ENCODE results near the gene ZNF768. TPM values are rescaled to one million over a fixed set of nuclear protein-coding genes. Genes with fewer than 3 reads are reported as not detected.

The ZNF768 gene
- total and polyA plus RNA-seq, 2 experiments from 2014 or later, result 8.3 to 43.0 TPM

- no peaks in the 10 kb centered on the region for H3K9me2 ChIP-seq (ENCODE audit: insufficient read depth)
- H3K27me3 ChIP-seq (ENCODE audit: insufficient read depth), result no peaks in the 10 kb centered on the region
- no peak overlapping the region for H3K27ac ChIP-seq (ENCODE audit: low read depth)
- H3K27me3 Mint-ChIP-seq (ENCODE audit: insufficient read depth, low read depth, poor library complexity), result peaks cover 16% of the 10 kb centered on the region
- H3K36me3 Mint-ChIP-seq (ENCODE audit: low read depth), result no peaks in the 10 kb centered on the region
- ATAC-seq (no peak), DNase-seq (ENCODE audit: low spot score) (no peak)
- H3K4me1 Mint-ChIP-seq, result peaks cover 16% of the 10 kb centered on the region
- no peaks in the 10 kb centered on the region; the same call in 2 of the 3 replicates for H3K9me3 Mint-ChIP-seq
- no peaks in the 10 kb centered on the region for H3K79me2 ChIP-seq (replicated peaks; ENCODE audit: insufficient read depth)
- H3F3A ChIP-seq (replicated peaks; ENCODE audit: low read depth), result 0 out of 2 replicates have a peak, but pooled peaks cover 5% of the 10 kb centered on the region
- H3K4me3 ChIP-seq, result no peak overlapping the region
- H3K4me3 Mint-ChIP-seq, result no peak overlapping the region
- no peak for TF ChIP-seq STAT1 (IDR thresholded peaks at IDR 0.05; ENCODE audit: unreplicated experiment)
- no peak for TF ChIP-seq REST (IDR thresholded peaks at IDR 0.05; ENCODE audit: unreplicated experiment)
- no peak for TF ChIP-seq EZH2phosphoT487 (IDR thresholded peaks at IDR 0.05; ENCODE audit: unreplicated experiment)
- no peak for TF ChIP-seq ZNF331 (CRISPR knock-in tag; IDR thresholded peaks at IDR 0.05; ENCODE audit: low read depth)
- H3K36me3 ChIP-seq (ENCODE audit: insufficient read depth), result no peaks in the 10 kb centered on the region
- no peak overlapping the region for H3K27ac Mint-ChIP-seq
- no peak overlapping the region for H3K4me2 ChIP-seq
- H3K4me1 ChIP-seq (ENCODE audit: insufficient read depth), result peaks cover 21% of the 10 kb centered on the region
- H4K20me1 ChIP-seq (replicated peaks; ENCODE audit: insufficient read depth), result no peaks in the 10 kb centered on the region
- H2AFZ ChIP-seq, result no peak overlapping the region
Measured at GRCh38 chr16:30565984-30566383, 39.6 kb upstream of the ZNF768 start.

GRCh38 chr16:30565526-30565925 is 39.2 kb upstream of the ZNF768 start:
- peaks cover 18% of the 10 kb centered on the region for H3K27me3 Mint-ChIP-seq (ENCODE audit: insufficient read depth, low read depth, poor library complexity)
- no peak overlapping the region for H3K4me3 Mint-ChIP-seq
- H3K36me3 Mint-ChIP-seq (ENCODE audit: low read depth), result no peaks in the 10 kb centered on the region
- Histone ChIP-seq H3K79me2 (replicated peaks; ENCODE audit: insufficient read depth) (no peaks in the 10 kb centered on the region), H3K9me2 (ENCODE audit: insufficient read depth) (no peaks in the 10 kb centered on the region), H3K4me3 (no peak overlapping the region), H3K4me1 (ENCODE audit: insufficient read depth) (peaks cover 21% of the 10 kb centered on the region), H3F3A (replicated peaks; ENCODE audit: low read depth) (0 out of 2 replicates have a peak, but pooled peaks cover 6% of the 10 kb centered on the region), H3K4me2 (no peak overlapping the region), H3K27me3 (ENCODE audit: insufficient read depth) (no peaks in the 10 kb centered on the region), H3K36me3 (ENCODE audit: insufficient read depth) (no peaks in the 10 kb centered on the region), H3K27ac (ENCODE audit: low read depth) (no peak overlapping the region), H4K20me1 (replicated peaks; ENCODE audit: insufficient read depth) (no peaks in the 10 kb centered on the region), H2AFZ (no peak overlapping the region)
- ATAC-seq (no peak), DNase-seq (ENCODE audit: low spot score) (no peak)
- H3K4me1 Mint-ChIP-seq, result peaks cover 15% of the 10 kb centered on the region
- H3K9me3 Mint-ChIP-seq, result no peaks in the 10 kb centered on the region; the same call in 2 of the 3 replicates
- no peak overlapping the region for H3K27ac Mint-ChIP-seq
- TF ChIP-seq ZNF331 (CRISPR knock-in tag; IDR thresholded peaks at IDR 0.05; ENCODE audit: low read depth), result no peak
- no peak for TF ChIP-seq JUNB (IDR thresholded peaks at IDR 0.05; ENCODE audit: unreplicated experiment)
- TF ChIP-seq NANOG (IDR thresholded peaks at IDR 0.05; ENCODE audit: borderline replicate concordance), result no peak
- no peak for TF ChIP-seq EZH2 (IDR thresholded peaks at IDR 0.05; ENCODE audit: low read depth, unreplicated experiment)
- no peak for TF ChIP-seq ZNF462 (CRISPR knock-in tag; IDR thresholded peaks at IDR 0.05)
- no peak for TF ChIP-seq EZH2phosphoT487 (IDR thresholded peaks at IDR 0.05; ENCODE audit: unreplicated experiment)
- no peak for TF ChIP-seq ETS1 (IDR thresholded peaks at IDR 0.05)
- no peak for TF ChIP-seq ZNF114 (CRISPR knock-in tag; IDR thresholded peaks at IDR 0.05)

All from GM23338 (cell line).